Measurements from ENCODE around the gene STAG1.

The STAG1 gene

GRCh38 chr3:136351905-136352304, 400.3 kb downstream of the STAG1 start:
- no peak for DNase-seq (ENCODE audit: low read depth)
- peak; percentile 6 for TF ChIP-seq CTCF (conservative IDR thresholded peaks at IDR 0.05; ENCODE audit: low read depth, low read length)
- no peak overlapping the region for H3K4me3 ChIP-seq (ENCODE audit: low read length)

GRCh38 chr3:136351351-136351750, 400.8 kb downstream of the STAG1 start:
- no peak for TF ChIP-seq CTCF (conservative IDR thresholded peaks at IDR 0.05; ENCODE audit: low read depth, low read length)
- no peak for DNase-seq (ENCODE audit: low read depth)
- no peak overlapping the region for H3K4me3 ChIP-seq (ENCODE audit: low read length)

GRCh38 chr3:136350557-136350956, 401.6 kb downstream of the STAG1 start:
- no peak for TF ChIP-seq CTCF (conservative IDR thresholded peaks at IDR 0.05; ENCODE audit: low read depth, low read length)
- no peak for DNase-seq (ENCODE audit: low read depth)
- H3K4me3 ChIP-seq (ENCODE audit: low read length): no peak overlapping the region

- DNase-seq (ENCODE audit: low read depth): peak; percentile 22
- no peak overlapping the region for H3K4me3 ChIP-seq (ENCODE audit: low read length)
- TF ChIP-seq CTCF (conservative IDR thresholded peaks at IDR 0.05; ENCODE audit: low read depth, low read length): no peak
Measured at GRCh38 chr3:136350132-136350531, 402.0 kb downstream of the STAG1 start.

GRCh38 chr3:136346486-136346885, 405.7 kb downstream of the STAG1 start:
- no peak for TF ChIP-seq CTCF (conservative IDR thresholded peaks at IDR 0.05; ENCODE audit: low read depth, low read length)
- no peak for DNase-seq (ENCODE audit: low read depth)
- no peak overlapping the region for H3K4me3 ChIP-seq (ENCODE audit: low read length)

- DNase-seq (ENCODE audit: low read depth): peak; percentile 71
- TF ChIP-seq CTCF (conservative IDR thresholded peaks at IDR 0.05; ENCODE audit: low read depth, low read length): no peak
- H3K4me3 ChIP-seq (ENCODE audit: low read length): no peak overlapping the region
Measured at GRCh38 chr3:136343873-136344555, 408.2 kb downstream of the STAG1 start.

- no peak overlapping the region for H3K4me3 ChIP-seq (ENCODE audit: low read length)
- no peak for TF ChIP-seq CTCF (conservative IDR thresholded peaks at IDR 0.05; ENCODE audit: low read depth, low read length)
- no peak for DNase-seq (ENCODE audit: low read depth)
Measured at GRCh38 chr3:136343446-136343845, 408.7 kb downstream of the STAG1 start.

Measured in retinal pigment epithelial cell (primary cell).